Fibroblast of pulmonary artery (primary cell): ENCODE results near the gene KLHL40.

Source experiments
- DNase-seq: peaks from one replicate; pipeline ENCODE4 v3.0.0-alpha.2; 2010; ENCODE audit warnings: low read depth
- H3K4me3 ChIP-seq: replicated peaks from 2 replicates; pipeline ENCODE4 v1.5.1; 2011; ENCODE audit warnings: low read depth, mild to moderate bottlenecking, control low read depth, low read length, moderate library complexity
- TF ChIP-seq, protein P1 (sequence below): IDR thresholded peaks from 2 replicates; pipeline ENCODE4 v1.5.1; 2011; ENCODE audit warnings: mild to moderate bottlenecking, control low read depth, low read length, inconsistent platforms; ENCODE audit errors: missing control alignments

Gene KLHL40

DNA sequence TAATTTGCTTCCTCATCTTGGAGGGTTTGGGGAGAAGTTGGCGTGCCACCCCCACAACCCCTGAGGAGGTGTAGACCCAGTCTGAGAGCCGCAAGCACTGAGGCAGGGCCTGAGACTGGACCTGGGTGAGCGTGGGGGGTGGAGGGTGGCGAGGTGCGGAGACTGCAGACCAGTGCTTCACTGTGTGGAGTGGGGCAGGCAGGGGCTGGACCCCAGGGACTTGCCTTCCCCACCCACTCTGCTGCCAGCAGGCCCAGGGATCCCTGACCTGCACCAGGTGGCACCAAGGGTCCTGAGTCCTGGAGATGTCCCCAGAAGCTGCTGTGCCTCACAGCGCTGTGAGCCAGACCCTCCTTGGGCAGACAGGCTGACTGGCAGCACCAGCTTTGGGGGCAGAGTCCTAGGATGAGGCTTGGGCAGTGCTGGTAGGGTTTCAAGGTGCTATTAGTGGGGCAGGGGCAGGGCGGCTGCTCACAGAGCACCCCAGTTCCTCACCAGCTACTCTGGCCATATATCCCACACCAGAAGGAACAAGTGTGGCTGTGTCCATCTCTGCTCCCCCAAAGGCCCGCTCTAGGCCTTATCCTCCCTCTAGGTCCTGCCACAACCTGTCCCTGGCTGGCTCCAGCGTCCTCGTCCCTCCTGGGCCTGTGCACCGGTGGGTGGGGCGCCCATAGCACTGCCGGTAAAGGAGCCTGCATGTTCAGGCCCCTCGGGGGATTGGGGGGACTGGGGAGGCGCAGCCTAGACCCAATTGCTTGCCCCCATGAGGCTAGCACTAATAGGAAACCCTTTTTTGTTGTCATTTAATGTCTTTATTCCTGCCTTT lies 20.1 kb upstream of the KLHL40 start:
- no peak overlapping the region for H3K4me3 ChIP-seq
- DNase-seq, result no peak
- TF ChIP-seq, protein P1, sequence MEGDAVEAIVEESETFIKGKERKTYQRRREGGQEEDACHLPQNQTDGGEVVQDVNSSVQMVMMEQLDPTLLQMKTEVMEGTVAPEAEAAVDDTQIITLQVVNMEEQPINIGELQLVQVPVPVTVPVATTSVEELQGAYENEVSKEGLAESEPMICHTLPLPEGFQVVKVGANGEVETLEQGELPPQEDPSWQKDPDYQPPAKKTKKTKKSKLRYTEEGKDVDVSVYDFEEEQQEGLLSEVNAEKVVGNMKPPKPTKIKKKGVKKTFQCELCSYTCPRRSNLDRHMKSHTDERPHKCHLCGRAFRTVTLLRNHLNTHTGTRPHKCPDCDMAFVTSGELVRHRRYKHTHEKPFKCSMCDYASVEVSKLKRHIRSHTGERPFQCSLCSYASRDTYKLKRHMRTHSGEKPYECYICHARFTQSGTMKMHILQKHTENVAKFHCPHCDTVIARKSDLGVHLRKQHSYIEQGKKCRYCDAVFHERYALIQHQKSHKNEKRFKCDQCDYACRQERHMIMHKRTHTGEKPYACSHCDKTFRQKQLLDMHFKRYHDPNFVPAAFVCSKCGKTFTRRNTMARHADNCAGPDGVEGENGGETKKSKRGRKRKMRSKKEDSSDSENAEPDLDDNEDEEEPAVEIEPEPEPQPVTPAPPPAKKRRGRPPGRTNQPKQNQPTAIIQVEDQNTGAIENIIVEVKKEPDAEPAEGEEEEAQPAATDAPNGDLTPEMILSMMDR, result no peak

DNA sequence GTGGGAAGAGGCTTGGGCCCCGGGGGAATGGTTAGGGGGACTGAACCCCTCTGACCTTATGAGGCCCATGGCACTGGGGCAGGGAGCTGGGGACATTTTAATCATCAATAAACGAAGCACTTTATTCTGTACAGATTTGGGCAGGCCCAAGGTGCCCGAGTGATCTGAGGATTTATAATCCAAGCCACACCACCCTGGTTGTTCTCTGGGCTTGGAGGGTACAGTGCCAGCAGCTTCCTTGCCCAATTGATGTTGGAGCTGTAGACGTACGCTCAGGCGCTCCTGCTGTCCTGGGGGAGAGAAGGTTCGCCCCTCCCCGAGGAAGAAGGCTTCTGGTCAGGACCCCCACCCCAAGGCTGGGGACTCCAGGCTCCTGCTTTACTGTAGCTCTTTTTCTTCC lies 19.3 kb upstream of the KLHL40 start:
- no peak for DNase-seq
- TF ChIP-seq, protein P1, result no peak
- H3K4me3 ChIP-seq, result no peak overlapping the region

DNA sequence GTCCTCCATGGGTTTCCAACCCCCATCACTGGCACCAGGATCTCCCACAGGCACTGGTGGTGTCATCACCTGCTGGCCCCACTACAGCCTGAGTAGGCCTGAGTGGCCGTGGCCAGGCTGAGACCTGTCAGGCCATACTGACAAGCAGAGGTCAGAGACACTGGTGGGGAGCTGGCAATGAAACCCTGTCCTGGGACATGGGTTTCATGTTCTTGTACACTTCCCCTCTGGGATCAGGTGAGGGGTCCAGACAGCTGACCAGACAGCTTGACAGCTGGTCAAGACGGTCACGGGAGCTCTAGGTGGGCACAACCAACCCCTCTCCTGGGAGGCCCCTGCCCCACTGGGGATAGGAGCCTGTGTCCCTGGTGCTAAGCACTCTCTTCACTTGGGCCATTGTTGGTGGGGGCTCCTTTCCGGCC lies 18.7 kb upstream of the KLHL40 start:
- no peak for DNase-seq
- no peak overlapping the region for H3K4me3 ChIP-seq
- TF ChIP-seq, protein P1, result no peak

DNA sequence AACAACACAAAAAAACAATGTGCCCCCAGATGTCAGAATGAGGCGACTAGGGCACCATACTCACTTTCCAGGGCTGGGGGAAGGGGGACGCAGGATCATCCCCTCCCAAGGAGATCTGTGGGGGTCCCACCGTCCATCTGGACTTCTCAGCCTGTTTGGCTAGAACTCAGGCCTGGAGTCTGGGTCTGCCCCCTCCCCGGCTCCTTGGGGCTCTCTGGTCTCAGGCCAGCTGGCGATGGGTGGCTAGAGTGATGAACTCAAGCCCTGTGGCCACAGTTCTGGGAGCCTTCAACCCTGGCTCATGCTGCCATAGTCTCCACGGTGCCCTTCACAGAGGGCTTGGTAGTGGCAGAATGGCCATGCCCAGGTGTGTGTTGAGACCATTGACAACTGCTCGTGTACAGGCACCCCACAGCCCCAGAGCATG lies 18.2 kb upstream of the KLHL40 start:
- H3K4me3 ChIP-seq, result no peak overlapping the region
- no peak for DNase-seq
- TF ChIP-seq, protein P1, result no peak

DNA sequence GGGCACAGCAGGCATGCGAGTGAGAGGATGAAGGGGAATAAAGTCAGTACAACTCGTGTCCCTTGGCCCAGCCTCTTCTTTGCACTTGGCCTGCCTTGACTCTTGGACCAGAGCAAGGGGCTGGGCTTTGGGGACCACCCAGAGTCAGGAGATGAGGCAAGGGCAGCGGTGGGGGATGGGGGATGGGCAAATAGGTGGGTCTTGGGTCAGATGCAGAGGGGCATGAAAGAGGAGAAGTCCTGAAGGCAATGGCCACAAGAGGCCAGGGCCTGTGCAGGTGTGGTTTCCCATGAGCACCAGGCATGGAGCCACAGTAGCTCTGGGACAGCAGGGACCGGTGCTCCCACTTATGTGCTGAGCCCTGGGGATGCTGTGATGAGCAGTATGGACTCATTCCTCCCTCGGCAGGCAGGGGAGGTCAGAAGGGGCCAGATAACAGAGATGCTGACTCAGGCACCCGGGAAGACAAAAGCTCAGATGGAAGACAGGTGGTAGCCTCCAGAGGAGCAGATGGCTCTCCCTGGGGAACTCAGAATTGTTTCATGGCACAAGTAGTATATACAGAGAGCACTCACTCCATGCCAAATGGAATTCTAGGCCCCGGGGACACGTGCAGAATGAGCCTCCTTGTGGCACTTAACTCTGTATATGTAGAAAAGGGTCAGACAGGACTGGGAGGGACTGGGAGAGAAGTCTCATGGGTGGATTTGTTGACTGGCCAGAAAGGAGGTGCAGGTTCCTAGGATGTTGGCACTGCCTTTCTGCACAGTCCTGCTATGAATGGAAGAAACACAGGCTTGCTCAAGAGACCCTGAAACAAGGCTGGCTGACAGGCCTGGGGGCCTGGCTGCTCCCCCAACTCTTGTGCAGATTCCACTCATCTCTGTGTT lies 17.6 kb upstream of the KLHL40 start:
- no peak overlapping the region for H3K4me3 ChIP-seq
- TF ChIP-seq, protein P1, result no peak
- DNase-seq, result no peak

DNA sequence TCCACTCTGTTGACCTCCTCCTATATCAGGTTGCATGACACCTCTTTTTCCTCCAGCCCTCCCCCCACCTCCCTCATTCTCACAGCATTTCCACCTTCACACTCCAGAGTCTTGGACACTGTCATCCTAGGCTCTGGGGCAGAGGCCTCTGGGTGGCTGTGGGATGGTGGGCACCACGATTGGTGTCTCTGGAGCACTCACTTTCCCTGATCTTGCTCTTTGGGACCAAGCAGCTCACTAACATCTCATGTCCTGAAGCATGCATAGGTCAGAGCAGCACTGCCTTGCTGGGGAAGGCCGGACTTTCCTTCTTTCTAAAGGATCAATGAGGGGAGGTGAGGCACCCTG lies 16.9 kb upstream of the KLHL40 start:
- no peak overlapping the region for H3K4me3 ChIP-seq
- TF ChIP-seq, protein P1, result no peak
- DNase-seq, result no peak
